C4-2B (cell line): ENCODE measurements around the gene RAPSN.

Source experiments
- H3K27ac ChIP-seq: fragments of 450-650 bp; 2 replicates; pipeline ENCODE4 v1.5.1; 2017
- ZFX ChIP-seq: fragments of 450-650 bp; IDR thresholded peaks from 2 replicates; pipeline ENCODE4 v1.6.1; 2017
- TF ChIP-seq, protein P1 (sequence below): fragments of 450-650 bp; conservative IDR thresholded peaks from 2 replicates; pipeline ENCODE4 v1.5.1; 2017; ENCODE audit warnings: mild to moderate bottlenecking

Gene RAPSN

DNA sequence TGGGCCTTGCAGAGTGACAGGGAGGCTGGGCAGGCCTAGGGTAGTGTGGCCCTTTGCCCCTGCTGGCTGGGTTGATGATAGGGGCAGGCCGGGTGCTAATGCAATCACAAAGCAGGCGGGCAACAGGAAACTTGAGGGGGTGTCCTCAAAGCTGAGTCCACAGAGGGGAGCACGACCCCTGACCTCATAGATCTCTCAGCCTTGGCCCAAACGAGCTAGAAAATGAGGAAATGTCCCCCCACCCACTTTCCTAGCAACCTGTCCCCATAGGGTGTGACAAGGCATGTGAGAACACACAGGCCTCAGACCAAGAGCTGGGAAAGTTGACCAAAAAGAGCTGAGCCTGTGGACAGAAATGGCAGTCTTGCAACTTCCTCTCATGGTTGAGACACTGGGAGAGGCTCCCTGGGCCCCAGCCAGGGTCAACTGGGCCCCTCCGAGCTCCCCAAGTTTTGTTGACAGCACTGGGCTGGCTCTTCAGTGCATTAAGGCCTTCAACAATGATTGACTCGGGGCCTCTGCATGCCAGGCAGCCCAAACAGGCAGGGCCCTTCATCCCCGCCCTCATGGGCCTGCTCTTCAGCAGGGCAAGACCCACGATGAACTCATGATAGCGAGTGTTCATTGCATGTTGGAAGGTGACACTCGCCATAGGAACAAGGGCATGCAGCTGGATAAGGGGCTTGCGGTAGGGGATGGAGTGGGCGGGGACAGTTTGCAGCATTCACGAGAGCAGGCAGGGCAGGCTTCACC, 60.8 kb downstream of the RAPSN start:
- no peak for TF ChIP-seq ZFX
- TF ChIP-seq, protein P1, sequence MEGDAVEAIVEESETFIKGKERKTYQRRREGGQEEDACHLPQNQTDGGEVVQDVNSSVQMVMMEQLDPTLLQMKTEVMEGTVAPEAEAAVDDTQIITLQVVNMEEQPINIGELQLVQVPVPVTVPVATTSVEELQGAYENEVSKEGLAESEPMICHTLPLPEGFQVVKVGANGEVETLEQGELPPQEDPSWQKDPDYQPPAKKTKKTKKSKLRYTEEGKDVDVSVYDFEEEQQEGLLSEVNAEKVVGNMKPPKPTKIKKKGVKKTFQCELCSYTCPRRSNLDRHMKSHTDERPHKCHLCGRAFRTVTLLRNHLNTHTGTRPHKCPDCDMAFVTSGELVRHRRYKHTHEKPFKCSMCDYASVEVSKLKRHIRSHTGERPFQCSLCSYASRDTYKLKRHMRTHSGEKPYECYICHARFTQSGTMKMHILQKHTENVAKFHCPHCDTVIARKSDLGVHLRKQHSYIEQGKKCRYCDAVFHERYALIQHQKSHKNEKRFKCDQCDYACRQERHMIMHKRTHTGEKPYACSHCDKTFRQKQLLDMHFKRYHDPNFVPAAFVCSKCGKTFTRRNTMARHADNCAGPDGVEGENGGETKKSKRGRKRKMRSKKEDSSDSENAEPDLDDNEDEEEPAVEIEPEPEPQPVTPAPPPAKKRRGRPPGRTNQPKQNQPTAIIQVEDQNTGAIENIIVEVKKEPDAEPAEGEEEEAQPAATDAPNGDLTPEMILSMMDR = no peak
- no peak overlapping the region for H3K27ac ChIP-seq
